Liver (tissue), 3 donors: ENCODE results near the gene TPSB2.

Source experiments
- ATF3 ChIP-seq: IDR thresholded peaks from 2 replicates; pipeline ENCODE4 v1.6.1; 2016; ENCODE audit warnings: antibody characterized with exemption
- CTCF ChIP-seq: fragments of 150-350 bp; IDR thresholded peaks from 2 replicates; pipeline ENCODE4 v1.5.1; 2017; ENCODE audit warnings: improper control_type of control experiment, low read depth, low read length; ENCODE audit not compliant: missing input control
- EGR1 ChIP-seq, 2 donors: IDR thresholded peaks; 2 replicates each; pipeline ENCODE4 v1.6.1; 2016 to 2018; ENCODE audit warnings: antibody characterized with exemption in 2 of 2, low read depth in 2 of 2
- GABPA ChIP-seq, 2 donors: IDR thresholded peaks in 1 of 2; conservative IDR thresholded peaks in 1 of 2; 2 replicates each; pipeline ENCODE4 v1.6.1; 2016; ENCODE audit warnings: antibody characterized with exemption in 2 of 2, mild to moderate bottlenecking in 1 of 2, moderate library complexity in 1 of 2
- JUND ChIP-seq, 2 donors: IDR thresholded peaks; 2 replicates each; pipeline ENCODE4 v1.6.1; 2016; ENCODE audit warnings: antibody characterized with exemption in 2 of 2
- MAX ChIP-seq: IDR thresholded peaks from 2 replicates; pipeline ENCODE4 v1.6.1; 2016; ENCODE audit warnings: antibody characterized with exemption
- NR2F2 ChIP-seq: IDR thresholded peaks from 2 replicates; pipeline ENCODE4 v1.6.1; 2016; ENCODE audit warnings: antibody characterized with exemption
- REST ChIP-seq: IDR thresholded peaks from 2 replicates; pipeline ENCODE4 v1.6.1; 2016; ENCODE audit warnings: antibody characterized with exemption, mild to moderate bottlenecking
- TAF1 ChIP-seq: conservative IDR thresholded peaks from 2 replicates; pipeline ENCODE4 v1.6.1; 2016; ENCODE audit warnings: antibody characterized with exemption, mild to moderate bottlenecking
- YY1 ChIP-seq: IDR thresholded peaks from 2 replicates; pipeline ENCODE4 v1.6.1; 2016; ENCODE audit warnings: antibody characterized with exemption, mild to moderate bottlenecking
- ZBTB33 ChIP-seq: IDR thresholded peaks from 2 replicates; pipeline ENCODE4 v1.6.1; 2016; ENCODE audit warnings: antibody characterized with exemption
- donor health status: healthy.
- donor health status: healthy.

- TF ChIP-seq CTCF (no peak), REST (no peak), TAF1 (no peak), ZBTB33 (no peak), MAX (no peak), GABPA (IDR thresholded peaks at IDR 0.05 in 1 of 2, conservative IDR thresholded peaks at IDR 0.05 in 1 of 2) (no peak), NR2F2 (no peak), JUND (IDR thresholded peaks at IDR 0.05) (no peak), EGR1 (IDR thresholded peaks at IDR 0.05; ENCODE audit: low read depth in 2 of 2) (no peak), YY1 (no peak), ATF3 (no peak)
Observed at GRCh38 chr16:1277151-1277598, 47.2 kb upstream of the TPSB2 start.
